Mucosa of descending colon (tissue), 3 donors: ENCODE data around the gene PGBD5. TPM values are rescaled to one million over a fixed set of nuclear protein-coding genes. Genes with fewer than 3 reads are reported as not detected.

Source experiments
- ATAC-seq: fragments of 200-7000 bp; cut with Tn5 transposase; one replicate; pipeline ENCODE4 v1.9.1; 2020; ENCODE audit warnings: mild to moderate bottlenecking, moderate library complexity
- DNase-seq, 3 donors: peaks; one replicate each; pipeline ENCODE4 v3.0.0-alpha.2; 2020
- H3K36me3 ChIP-seq: fragments of 200-600 bp; one replicate; pipeline ENCODE4 v1.8.0; 2021; ENCODE audit warnings: low read depth, mild to moderate bottlenecking
- H3K4me1 ChIP-seq: fragments of 200-600 bp; one replicate; pipeline ENCODE4 v1.8.0; 2021; ENCODE audit warnings: low read depth, mild to moderate bottlenecking
- H3K4me3 ChIP-seq: fragments of 200-600 bp; one replicate; pipeline ENCODE4 v1.8.0; 2021; ENCODE audit warnings: mild to moderate bottlenecking
- H3K9me3 ChIP-seq: fragments of 200-600 bp; one replicate; pipeline ENCODE4 v1.8.0; 2021; ENCODE audit warnings: mild to moderate bottlenecking
- intact Hi-C, 2 donors: fragments of 100-400 bp; cut with DNase I in 1 of 2; cut with micrococcal nuclease in 1 of 2; formaldehyde crosslinking; loops; one replicate each; pipeline versions ENCODE4 v1.11.0 to v1.11.1; 2022; cut with DNase I, micrococcal nuclease
- total RNA-seq, 3 donors: library from RNA; stranded (reverse); fragmentation: NEBNext Ultra II Directional in 2 of 3; extraction: Animal tissue kit (Norgen Biotek cat#: 25700) in 2 of 3; gene quantifications; one replicate each; pipeline versions ENCODE4 v1.2.1 to v1.2.4, GENCODE V29; 2021 to 2023
- TF ChIP-seq, protein P1 (sequence below): fragments of 200-600 bp; IDR thresholded peaks from one replicate; pipeline ENCODE4 v1.8.0; 2022; ENCODE audit warnings: antibody characterized with exemption, mild to moderate bottlenecking
- donor health status: DM: no; HTN: no; CAD: no; lungs with moderate emphysema.
- donor health status: DM: no; HTN: no; CAD: no.
- donor health status: DM: no; HTN: yes; CAD: no.

The PGBD5 gene
- total RNA-seq, 3 donors from 2014 or later, result 1.4 to 3.2 (median 2.7) TPM

DNA sequence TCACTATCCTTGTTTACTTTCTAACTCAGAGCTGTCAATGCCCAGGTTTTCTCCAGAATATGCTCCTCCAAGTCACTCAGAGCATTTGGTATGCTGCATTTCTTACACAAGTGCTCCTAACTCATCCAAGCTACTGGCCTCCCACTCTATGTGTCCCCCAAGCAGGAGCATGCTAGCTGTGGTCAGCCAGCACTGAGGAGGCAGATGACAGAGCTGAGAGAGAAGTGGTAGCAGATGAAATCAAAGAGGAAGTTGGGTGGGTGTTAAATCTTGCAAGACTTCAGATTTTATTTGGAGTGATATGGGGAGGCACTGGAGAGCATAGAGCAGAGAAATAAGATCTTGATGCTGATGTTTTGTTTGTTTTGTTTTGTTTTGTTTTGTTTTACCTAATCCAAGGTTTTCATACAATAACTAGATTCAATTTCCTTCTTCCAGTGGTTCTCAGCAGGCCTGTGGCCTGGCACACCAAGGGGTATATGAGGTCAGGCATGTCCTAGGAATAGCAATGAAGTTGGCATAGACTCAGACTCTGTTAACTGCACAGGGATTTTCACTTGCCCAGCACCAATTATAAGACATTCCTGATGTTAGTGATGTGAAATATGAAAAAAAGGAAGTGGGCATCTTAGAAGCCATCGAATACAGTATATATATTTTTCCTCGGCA is 3.1 kb upstream of the PGBD5 start:
- Histone ChIP-seq H3K9me3 (no peaks in the 10 kb centered on the region), H3K4me1 (peaks cover 11% of the 10 kb centered on the region), H3K36me3 (no peaks in the 10 kb centered on the region), H3K4me3 (no peak overlapping the region)
- TF ChIP-seq, protein P1, sequence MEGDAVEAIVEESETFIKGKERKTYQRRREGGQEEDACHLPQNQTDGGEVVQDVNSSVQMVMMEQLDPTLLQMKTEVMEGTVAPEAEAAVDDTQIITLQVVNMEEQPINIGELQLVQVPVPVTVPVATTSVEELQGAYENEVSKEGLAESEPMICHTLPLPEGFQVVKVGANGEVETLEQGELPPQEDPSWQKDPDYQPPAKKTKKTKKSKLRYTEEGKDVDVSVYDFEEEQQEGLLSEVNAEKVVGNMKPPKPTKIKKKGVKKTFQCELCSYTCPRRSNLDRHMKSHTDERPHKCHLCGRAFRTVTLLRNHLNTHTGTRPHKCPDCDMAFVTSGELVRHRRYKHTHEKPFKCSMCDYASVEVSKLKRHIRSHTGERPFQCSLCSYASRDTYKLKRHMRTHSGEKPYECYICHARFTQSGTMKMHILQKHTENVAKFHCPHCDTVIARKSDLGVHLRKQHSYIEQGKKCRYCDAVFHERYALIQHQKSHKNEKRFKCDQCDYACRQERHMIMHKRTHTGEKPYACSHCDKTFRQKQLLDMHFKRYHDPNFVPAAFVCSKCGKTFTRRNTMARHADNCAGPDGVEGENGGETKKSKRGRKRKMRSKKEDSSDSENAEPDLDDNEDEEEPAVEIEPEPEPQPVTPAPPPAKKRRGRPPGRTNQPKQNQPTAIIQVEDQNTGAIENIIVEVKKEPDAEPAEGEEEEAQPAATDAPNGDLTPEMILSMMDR, result no peak
- DNase-seq, result no peak
- intact Hi-C loops, result no loop called here
- no peak for ATAC-seq

DNA sequence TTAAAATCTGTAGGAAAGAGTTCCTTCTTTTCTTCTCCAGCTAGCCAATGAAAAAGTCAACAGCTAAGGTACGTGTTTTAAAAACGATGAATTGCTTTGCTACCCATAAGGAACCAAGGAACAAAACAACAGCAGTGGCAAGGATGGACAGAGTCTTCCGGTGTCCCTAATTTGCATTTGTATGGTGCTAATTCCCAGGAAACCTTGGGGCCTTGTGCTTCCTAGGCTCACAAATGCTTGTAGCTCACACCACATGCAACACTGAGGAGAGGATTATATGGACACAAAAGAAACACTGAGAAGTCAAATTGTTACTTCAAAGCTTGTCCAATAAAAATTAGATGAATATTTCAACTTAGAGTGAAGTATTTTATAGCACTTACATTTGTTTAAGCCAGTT is 1.8 kb upstream of the PGBD5 start:
- Histone ChIP-seq H3K36me3 (no peaks in the 10 kb centered on the region), H3K4me3 (no peak overlapping the region), H3K9me3 (no peaks in the 10 kb centered on the region), H3K4me1 (peaks cover 11% of the 10 kb centered on the region)
- DNase-seq (no peak), ATAC-seq (no peak)
- intact Hi-C loops, result no loop called here
- TF ChIP-seq, protein P1, result no peak

DNA sequence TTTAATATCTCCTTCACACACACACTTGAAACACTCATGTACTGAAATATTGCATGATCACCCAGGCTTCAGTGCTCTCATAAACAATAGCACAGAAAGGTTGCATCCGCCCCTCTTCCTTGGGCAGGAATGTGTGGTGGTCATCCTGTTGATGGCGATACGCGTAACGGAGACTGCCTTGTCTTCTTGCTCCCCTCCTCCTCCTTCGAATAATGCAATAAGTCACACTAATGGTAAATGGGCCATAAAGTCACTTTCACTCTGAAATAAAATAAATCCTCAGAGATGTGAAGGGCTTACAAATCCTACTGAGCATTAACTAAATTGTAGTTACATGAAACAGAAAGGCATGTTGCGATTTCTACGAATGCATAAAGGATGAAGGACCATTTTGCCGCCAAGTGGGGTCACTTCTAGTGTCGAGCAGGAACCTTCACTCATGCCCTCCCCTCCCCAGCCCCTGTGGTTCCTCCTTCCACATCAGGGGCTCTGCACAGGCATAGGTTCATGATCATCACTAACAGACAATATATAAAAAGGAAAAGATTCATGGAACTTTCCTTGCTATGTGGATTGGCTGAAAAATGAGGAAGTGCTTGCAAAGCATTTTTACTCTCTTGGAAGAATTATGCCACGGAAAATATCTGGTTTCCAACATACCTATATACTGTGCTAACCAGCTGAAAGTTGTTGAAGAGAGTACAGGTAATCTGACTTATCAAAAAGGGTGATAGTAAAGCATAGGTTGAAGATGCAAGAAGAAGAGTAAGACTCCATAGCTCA is 1.2 kb upstream of the PGBD5 start:
- intact Hi-C loops, result no loop called here
- Histone ChIP-seq H3K9me3 (no peaks in the 10 kb centered on the region), H3K4me1 (peaks cover 11% of the 10 kb centered on the region), H3K4me3 (no peak overlapping the region), H3K36me3 (no peaks in the 10 kb centered on the region)
- TF ChIP-seq, protein P1, result no peak
- DNase-seq, result no peak
- ATAC-seq, result no peak

DNA sequence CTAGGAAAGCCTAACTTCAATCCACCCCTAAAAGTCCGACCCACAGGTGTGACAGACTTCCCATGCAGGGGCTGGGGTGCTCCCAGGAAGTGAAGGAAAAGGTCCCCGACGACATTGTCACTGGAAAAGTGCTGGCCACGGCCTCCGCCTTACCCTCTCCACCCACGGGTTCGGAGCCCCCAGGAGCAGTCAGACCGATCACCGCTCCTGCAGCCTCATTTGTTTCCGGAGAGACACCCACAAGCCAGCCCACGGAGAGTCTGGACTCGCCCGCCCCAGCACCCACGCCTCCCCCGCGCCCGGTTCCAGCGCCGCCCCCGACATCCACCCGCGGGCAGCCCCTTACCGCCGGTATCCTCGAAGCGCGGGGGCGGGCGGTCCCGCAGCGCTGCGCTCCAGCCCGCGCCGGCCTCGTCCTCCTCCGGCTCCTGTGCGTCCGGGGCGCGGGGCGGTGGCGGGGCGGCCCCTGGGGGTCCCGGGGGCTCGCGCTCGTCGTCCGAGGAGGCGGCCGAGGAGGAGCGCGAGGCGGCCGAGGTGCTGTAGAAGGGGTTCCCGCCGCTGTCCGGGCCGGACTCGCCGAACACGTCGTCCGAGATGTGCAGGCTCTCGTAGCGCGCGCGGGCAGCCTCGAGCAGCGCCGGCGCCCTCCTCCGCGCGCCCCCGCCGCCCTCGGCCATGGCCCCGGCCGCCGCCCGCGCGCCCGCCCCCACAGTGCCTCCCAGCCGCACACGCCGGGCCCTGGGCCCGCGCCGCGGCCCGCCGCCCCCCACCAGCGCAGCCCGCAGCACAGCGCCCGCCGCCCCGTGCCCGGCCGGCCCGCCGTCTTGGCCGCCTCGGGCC is 660 bp downstream of the PGBD5 start:
- TF ChIP-seq, protein P1, result no peak
- no peak for ATAC-seq
- H3K9me3 ChIP-seq, result no peaks in the 10 kb centered on the region
- peak in 2 of 3 donors; percentile 32 to 44 for DNase-seq
- intact Hi-C loops, result no loop called here
- H3K36me3 ChIP-seq, result no peaks in the 10 kb centered on the region
- H3K4me1 ChIP-seq, result peaks cover 11% of the 10 kb centered on the region
- H3K4me3 ChIP-seq, result no peak overlapping the region

DNA sequence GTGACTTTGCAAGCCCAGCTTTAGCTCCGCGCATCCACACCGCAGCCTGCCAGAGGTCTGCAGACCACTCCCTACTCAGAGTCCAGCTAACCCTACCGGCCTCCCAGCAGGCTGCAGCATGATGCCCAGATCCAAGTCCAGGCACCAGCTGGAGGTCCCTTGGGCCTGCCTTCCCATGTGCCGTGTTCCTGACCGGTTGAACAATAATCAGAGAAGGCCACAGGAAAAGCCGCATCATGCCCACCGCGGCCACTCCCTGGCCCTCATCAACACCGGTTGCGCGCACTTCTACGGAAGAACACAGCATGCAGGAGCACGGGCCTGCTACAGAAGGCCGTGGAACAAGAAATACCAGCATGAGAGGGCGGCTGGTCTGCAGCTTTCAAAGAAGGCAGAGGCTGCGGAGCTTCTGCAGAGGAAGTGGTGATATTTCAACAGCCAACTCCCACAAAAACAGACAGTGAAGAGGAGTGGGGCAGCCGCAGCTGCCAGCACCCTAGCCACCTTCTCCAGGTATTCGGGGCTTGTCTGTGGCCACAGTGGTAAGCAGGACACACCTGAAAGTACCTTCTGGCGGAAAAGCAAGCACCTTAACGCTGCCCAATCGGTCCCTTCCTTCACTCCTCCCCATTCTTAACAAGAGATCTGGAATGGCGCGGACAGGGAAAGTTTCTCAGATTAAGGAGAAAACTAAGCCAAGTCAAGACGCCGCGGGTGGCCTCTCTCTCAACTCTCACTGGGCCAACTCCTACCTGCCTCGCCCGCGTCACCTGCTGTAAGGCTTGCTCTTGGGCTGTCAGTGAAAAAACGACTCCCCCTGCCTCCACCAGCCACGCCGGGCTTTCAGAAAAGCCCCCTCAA is 1.5 kb downstream of the PGBD5 start:
- TF ChIP-seq, protein P1, result no peak
- no peaks in the 10 kb centered on the region for H3K9me3 ChIP-seq
- H3K4me1 ChIP-seq, result peaks cover 11% of the 10 kb centered on the region
- intact Hi-C loops, result no loop called here
- DNase-seq, result peak; percentile 16 to 41 (median 31)
- H3K36me3 ChIP-seq, result no peaks in the 10 kb centered on the region
- ATAC-seq, result no peak
- H3K4me3 ChIP-seq, result no peak overlapping the region
